ENCODE data around the gene DUSP11. TPM values are rescaled to one million over a fixed set of nuclear protein-coding genes. Genes with fewer than 3 reads are reported as not detected.

The DUSP11 gene
- total RNA-seq, 4 donors from 2014 or later = 15.1 to 88.5 (median 44.6) TPM

- H3K36me3 ChIP-seq = no peaks in the 10 kb centered on the region
- TF ChIP-seq POLR2A (IDR thresholded peaks at IDR 0.05) (no peak), CTCF (IDR thresholded peaks at IDR 0.05) (no peak)
- no peaks in the 10 kb centered on the region for H3K9me3 ChIP-seq
- H3K27me3 ChIP-seq = no peaks in the 10 kb centered on the region
- DNase-seq = peak in 1 of 2 donors; percentile 37
- no peaks in the 10 kb centered on the region for H3K4me1 ChIP-seq
- H3K27ac ChIP-seq = peak overlapping the region in 1 of 2 donors; percentile 51
- no peak overlapping the region for H3K4me3 ChIP-seq
- intact Hi-C loops (cut with DNase I; ENCODE audit: low total_unique reads) = no loop called here
These were observed 33.7 kb downstream of the DUSP11 start for GRCh38 chr2:73746015-73746876.

GRCh38 chr2:73740767-73741166, 39.1 kb downstream of the DUSP11 start:
- TF ChIP-seq POLR2A (IDR thresholded peaks at IDR 0.05) (no peak), CTCF (IDR thresholded peaks at IDR 0.05) (no peak)
- H3K4me1 ChIP-seq = no peaks in the 10 kb centered on the region
- H3K9me3 ChIP-seq = no peaks in the 10 kb centered on the region
- H3K27ac ChIP-seq = no peak overlapping the region
- no peak for DNase-seq
- intact Hi-C loops (cut with DNase I; ENCODE audit: low total_unique reads) = no loop called here
- H3K36me3 ChIP-seq = no peaks in the 10 kb centered on the region
- no peaks in the 10 kb centered on the region for H3K27me3 ChIP-seq
- no peak overlapping the region for H3K4me3 ChIP-seq

GRCh38 chr2:73739101-73739500, 40.8 kb downstream of the DUSP11 start:
- Histone ChIP-seq H3K4me3 (no peak overlapping the region), H3K36me3 (no peaks in the 10 kb centered on the region), H3K4me1 (no peaks in the 10 kb centered on the region), H3K9me3 (no peaks in the 10 kb centered on the region), H3K27ac (no peak overlapping the region), H3K27me3 (no peaks in the 10 kb centered on the region)
- no peak for TF ChIP-seq CTCF (IDR thresholded peaks at IDR 0.05)
- TF ChIP-seq POLR2A (IDR thresholded peaks at IDR 0.05) = no peak
- no peak for DNase-seq
- intact Hi-C loops (cut with DNase I; ENCODE audit: low total_unique reads) = no loop called here

GRCh38 chr2:73736855-73737779, 42.8 kb downstream of the DUSP11 start, which contains the start of gene TPRKB:
Gene TPRKB, minus strand, starts transcription at chr2:73737345. Its CDS starts 2,776 bp downstream, at chr2:73734569.
- Histone ChIP-seq H3K36me3 (no peaks in the 10 kb centered on the region), H3K27ac (peak within 1 kb of the TSS; percentile 67 to 70), H3K9me3 (no peaks in the 10 kb centered on the region), H3K4me3 (peak within 1 kb of the TSS; percentile 64 to 80), H3K27me3 (no peaks in the 10 kb centered on the region), H3K4me1 (no peaks in the 10 kb centered on the region)
- TF ChIP-seq POLR2A (IDR thresholded peaks at IDR 0.05) = peak in 1 of 2 donors; percentile 58
- TF ChIP-seq CTCF (IDR thresholded peaks at IDR 0.05) = peak in 1 of 4 experiments; percentile 21
- peak; percentile 95 to 96 for DNase-seq
- intact Hi-C loops (cut with DNase I; ENCODE audit: low total_unique reads) = no loop called here

Measured in uterus (tissue), 4 donors.